Gastroesophageal sphincter (tissue), 4 donors: ENCODE results near the gene ANXA4. TPM values are rescaled to one million over a fixed set of nuclear protein-coding genes. Genes with fewer than 3 reads are reported as not detected.

Experiments used
- ATAC-seq: fragments of 150-250 bp; one replicate; pipeline ENCODE4 v1.9.1; 2016; ENCODE audit warnings: mild to moderate bottlenecking, moderate library complexity
- H3K27ac ChIP-seq, 4 donors: fragments of 200-600 bp; sonication (generic) in 3 of 4; 1 replicate in 3 of 4; 2 replicates in 1 of 4; pipeline ENCODE4 v1.5.1; 2016 to 2019
- H3K27me3 ChIP-seq: fragments of 200-600 bp; sonication (generic); one replicate; pipeline ENCODE4 v1.5.1; 2019
- H3K36me3 ChIP-seq, 2 donors: fragments of 200-600 bp; sonication (generic); one replicate each; pipeline ENCODE4 v1.5.1; 2019; ENCODE audit warnings: control low read depth in 1 of 2
- H3K4me1 ChIP-seq, 3 donors: fragments of 200-600 bp; sonication (generic); 1 replicate in 2 of 3; 2 replicates in 1 of 3; pipeline ENCODE4 v1.5.1; 2016 to 2019; ENCODE audit warnings: control low read depth in 2 of 3
- H3K4me3 ChIP-seq, 2 donors: fragments of 200-600 bp; sonication (generic); one replicate each; pipeline ENCODE4 v1.5.1; 2019; ENCODE audit warnings: mild to moderate bottlenecking in 1 of 2, moderate library complexity in 1 of 2
- H3K9me3 ChIP-seq, 3 donors: fragments of 200-600 bp; sonication (generic); one replicate each; pipeline ENCODE4 v1.5.1; 2017 to 2019; ENCODE audit warnings: control low read depth in 2 of 3
- CTCF ChIP-seq, 4 experiments: fragments of 200-600 bp in 2 of 4; fragments of 450-650 bp in 2 of 4; sonication (generic) in 1 of 4; IDR thresholded peaks; one replicate each; pipeline ENCODE4 v1.5.1; 2017 to 2019; ENCODE audit warnings: antibody characterized with exemption in 4 of 4, mild to moderate bottlenecking in 2 of 4, moderate library complexity in 2 of 4
- EP300 ChIP-seq: sonication (generic); formaldehyde crosslinking; IDR thresholded peaks from one replicate; pipeline ENCODE4 v1.6.1; 2017; ENCODE audit warnings: antibody characterized with exemption, mild to moderate bottlenecking
- POLR2A ChIP-seq, 2 donors: fragments of 450-650 bp; IDR thresholded peaks; one replicate each; pipeline ENCODE4 v1.6.1; 2017; ENCODE audit warnings: antibody characterized with exemption in 2 of 2, mild to moderate bottlenecking in 2 of 2, moderate library complexity in 1 of 2
- POLR2AphosphoS5 ChIP-seq: sonication (generic); formaldehyde crosslinking; IDR thresholded peaks from one replicate; pipeline ENCODE4 v1.6.1; 2017; ENCODE audit warnings: antibody characterized with exemption
- WGBS, 2 donors: methylation state at CpG; one replicate each; pipeline ENCODE4 v1.1.5; 2018; ENCODE audit warnings: low coverage in 1 of 2; 5-methylcytosine and 5-hydroxymethylcytosine counted together
- total RNA-seq, 4 donors: library from RNA; depleted of rRNA; stranded (reverse); fragments of >200 nt; gene quantifications; one replicate each; pipeline ENCODE4 v1.1.0, GENCODE V29; 2016

The ANXA4 gene
- total RNA-seq, 4 donors from 2014 or later: 49.0 to 66.8 (median 58.1) TPM

GRCh38 chr2:69776886-69777785 is 35.2 kb downstream of the ANXA4 start:
- Histone ChIP-seq H3K36me3 (no peaks in the 10 kb centered on the region), H3K27ac (no peak overlapping the region), H3K4me1 (peaks cover 0 to 21% (median 0%) of the 10 kb centered on the region in 3 donors), H3K27me3 (no peaks in the 10 kb centered on the region), H3K9me3 (no peaks in the 10 kb centered on the region), H3K4me3 (no peak overlapping the region)
- no peak for TF ChIP-seq POLR2AphosphoS5
- no peak for TF ChIP-seq CTCF (IDR thresholded peaks at IDR 0.05)
- no peak for TF ChIP-seq POLR2A (IDR thresholded peaks at IDR 0.05)
- TF ChIP-seq EP300: no peak
- 83 to 87% methylated on average over 4 to 8 of the region's 9 CpGs for WGBS, 2 donors
- ATAC-seq: no peak

GRCh38 chr2:69777786-69778105 is 35.8 kb downstream of the ANXA4 start:
- TF ChIP-seq POLR2AphosphoS5 (no peak), EP300 (no peak), POLR2A (IDR thresholded peaks at IDR 0.05) (no peak), CTCF (IDR thresholded peaks at IDR 0.05) (no peak)
- Histone ChIP-seq H3K27me3 (no peaks in the 10 kb centered on the region), H3K4me3 (no peak overlapping the region), H3K27ac (no peak overlapping the region), H3K9me3 (no peaks in the 10 kb centered on the region), H3K36me3 (no peaks in the 10 kb centered on the region), H3K4me1 (peaks cover 0 to 17% (median 0%) of the 10 kb centered on the region in 3 donors)
- 67 to 81% methylated on average over 4 of the region's 4 CpGs for WGBS, 2 donors
- no peak for ATAC-seq

- H3K27me3 ChIP-seq: no peaks in the 10 kb centered on the region
- no peak overlapping the region for H3K27ac ChIP-seq
- 70 to 95% methylated on average over 4 to 5 of the region's 5 CpGs for WGBS, 2 donors
- no peak overlapping the region for H3K4me3 ChIP-seq
- ATAC-seq: no peak
- H3K4me1 ChIP-seq: peaks cover 0 to 14% (median 0%) of the 10 kb centered on the region in 3 donors
- peaks cover 0 to 2% of the 10 kb centered on the region in 2 donors for H3K36me3 ChIP-seq
- TF ChIP-seq POLR2AphosphoS5: no peak
- TF ChIP-seq EP300: no peak
- no peak for TF ChIP-seq POLR2A (IDR thresholded peaks at IDR 0.05)
- TF ChIP-seq CTCF (IDR thresholded peaks at IDR 0.05): no peak
- no peaks in the 10 kb centered on the region for H3K9me3 ChIP-seq
These were observed 37.5 kb downstream of the ANXA4 start for GRCh38 chr2:69779258-69780001.

- WGBS, 2 donors: 79 to 80% methylated on average over 4 to 5 of the region's 5 CpGs
- no peak for ATAC-seq
- H3K27ac ChIP-seq: no peak overlapping the region
- H3K9me3 ChIP-seq: no peaks in the 10 kb centered on the region
- H3K36me3 ChIP-seq: peaks cover 0 to 14% of the 10 kb centered on the region in 2 donors
- H3K4me3 ChIP-seq: no peak overlapping the region
- TF ChIP-seq EP300 (no peak), CTCF (IDR thresholded peaks at IDR 0.05) (no peak), POLR2AphosphoS5 (no peak), POLR2A (IDR thresholded peaks at IDR 0.05) (no peak)
- H3K27me3 ChIP-seq: no peaks in the 10 kb centered on the region
- peaks cover 0 to 7% (median 0%) of the 10 kb centered on the region in 3 donors for H3K4me1 ChIP-seq
These were observed 39.0 kb downstream of the ANXA4 start for GRCh38 chr2:69780921-69781320.
